HG03457 (cell line): ENCODE data around the gene CDKN2D.

Experiments used
- ATAC-seq: cut with Tn5 transposase; IDR thresholded peaks from one replicate; pipeline ENCODE4 v1.9.1; 2021; ENCODE audit warnings: moderate number of reproducible peaks; ENCODE audit not compliant: unreplicated experiment

The CDKN2D gene

GRCh38 chr19:10521461-10522171 lies 47.2 kb downstream of the CDKN2D start:
- ATAC-seq = no peak

- no peak for ATAC-seq
Measured at GRCh38 chr19:10520652-10521318, 48.0 kb downstream of the CDKN2D start.

- no peak for ATAC-seq
Measured at GRCh38 chr19:10519421-10519820, 49.4 kb downstream of the CDKN2D start.

- no peak for ATAC-seq
Measured at GRCh38 chr19:10518444-10519361, 50.1 kb downstream of the CDKN2D start.

- ATAC-seq = no peak
Measured at GRCh38 chr19:10517760-10518443, 50.9 kb downstream of the CDKN2D start.

GRCh38 chr19:10517361-10517759 lies 51.4 kb downstream of the CDKN2D start, which contains the start of gene S1PR5:
Gene S1PR5 (minus strand): TSS chr19:10517447. CDS start chr19:10515011, 2,436 bp downstream.
- ATAC-seq = no peak

GRCh38 chr19:10516671-10517286 lies 52.0 kb downstream of the CDKN2D start:
- ATAC-seq = no peak
